ENCODE measurements around the gene RAB34. TPM values are rescaled to one million over a fixed set of nuclear protein-coding genes. Genes with fewer than 3 reads are reported as not detected.

The RAB34 gene
- polyA plus RNA-seq, 1 donor: 58.6 TPM

GRCh38 chr17:28710861-28711722 is 6.6 kb downstream of the RAB34 start:
- DNase-seq: peak; percentile 91

- no peak for DNase-seq
Measured at GRCh38 chr17:28707339-28707720, 10.3 kb downstream of the RAB34 start.

- DNase-seq: no peak
Measured at GRCh38 chr17:28706471-28707338, 11.0 kb downstream of the RAB34 start.

- DNase-seq: no peak
Measured at GRCh38 chr17:28705728-28706334, 11.8 kb downstream of the RAB34 start.

GRCh38 chr17:28705074-28705659 is 12.5 kb downstream of the RAB34 start:
- no peak for DNase-seq

- DNase-seq: no peak
Measured at GRCh38 chr17:28704219-28704858, 13.3 kb downstream of the RAB34 start.

- no peak for DNase-seq
Measured at GRCh38 chr17:28703552-28704218, 14.0 kb downstream of the RAB34 start.

- DNase-seq: no peak
Measured at GRCh38 chr17:28702752-28703150, 14.9 kb downstream of the RAB34 start.

- DNase-seq: no peak
Measured at GRCh38 chr17:28702026-28702751, 15.5 kb downstream of the RAB34 start.

GRCh38 chr17:28700830-28701492 is 16.7 kb downstream of the RAB34 start:
- no peak for DNase-seq

- DNase-seq: no peak
Measured at GRCh38 chr17:28700278-28700677, 17.4 kb downstream of the RAB34 start.

- no peak for DNase-seq
Measured at GRCh38 chr17:28698253-28698941, 19.3 kb downstream of the RAB34 start.

- no peak for DNase-seq
Measured at GRCh38 chr17:28693869-28694268, 23.8 kb downstream of the RAB34 start.

GRCh38 chr17:28689011-28689410 is 28.7 kb downstream of the RAB34 start:
- no peak for DNase-seq

- DNase-seq: no peak
Measured at GRCh38 chr17:28688481-28688880, 29.2 kb downstream of the RAB34 start.

- no peak for DNase-seq
Measured at GRCh38 chr17:28686296-28686695, 31.4 kb downstream of the RAB34 start.

GRCh38 chr17:28685366-28685765 is 32.3 kb downstream of the RAB34 start:
- DNase-seq: no peak

- peak; percentile 20 for DNase-seq
Measured at GRCh38 chr17:28684963-28685362, 32.7 kb downstream of the RAB34 start.

GRCh38 chr17:28682655-28683054 is 35.0 kb downstream of the RAB34 start:
- no peak for DNase-seq

- no peak for DNase-seq
Measured at GRCh38 chr17:28675980-28676379, 41.7 kb downstream of the RAB34 start.

Measured in hindlimb muscle (tissue), 1 donor.